HG02642 (cell line): ENCODE data around the gene SIM2.

Source experiments
- ATAC-seq: cut with Tn5 transposase; IDR thresholded peaks from one replicate; pipeline ENCODE4 v1.9.1; 2021; ENCODE audit warnings: mild to moderate bottlenecking; ENCODE audit not compliant: unreplicated experiment, poor library complexity

The SIM2 gene

GRCh38 chr21:36756527-36756926 is 57.6 kb downstream of the SIM2 start:
- no peak for ATAC-seq

- ATAC-seq = no peak
Observed at GRCh38 chr21:36757196-36757595, 58.3 kb downstream of the SIM2 start.

GRCh38 chr21:36759348-36760083 is 60.6 kb downstream of the SIM2 start:
- ATAC-seq = no peak

GRCh38 chr21:36761685-36762084 is 62.8 kb downstream of the SIM2 start:
- ATAC-seq = no peak

GRCh38 chr21:36762642-36763041 is 63.7 kb downstream of the SIM2 start:
- ATAC-seq = no peak

- ATAC-seq = no peak
Observed at GRCh38 chr21:36763305-36763704, 64.4 kb downstream of the SIM2 start.

- ATAC-seq = no peak
Observed at GRCh38 chr21:36765229-36765628, 66.3 kb downstream of the SIM2 start.

- ATAC-seq = no peak
Observed at GRCh38 chr21:36766511-36766910, 67.6 kb downstream of the SIM2 start.

GRCh38 chr21:36767096-36767495 is 68.2 kb downstream of the SIM2 start:
- no peak for ATAC-seq

- no peak for ATAC-seq
Observed at GRCh38 chr21:36768496-36768895, 69.6 kb downstream of the SIM2 start.

GRCh38 chr21:36769051-36769839 is 70.3 kb downstream of the SIM2 start:
- ATAC-seq = no peak

- ATAC-seq = no peak
Observed at GRCh38 chr21:36773117-36773516, 74.2 kb downstream of the SIM2 start.

GRCh38 chr21:36773995-36774394 is 75.1 kb downstream of the SIM2 start:
- ATAC-seq = no peak

GRCh38 chr21:36776981-36777617 is 78.2 kb downstream of the SIM2 start:
- ATAC-seq = no peak

GRCh38 chr21:36780861-36781260 is 81.9 kb downstream of the SIM2 start:
- no peak for ATAC-seq

GRCh38 chr21:36783612-36784374 is 84.9 kb downstream of the SIM2 start:
- ATAC-seq = no peak

- no peak for ATAC-seq
Observed at GRCh38 chr21:36784947-36785346, 86.0 kb downstream of the SIM2 start.

- no peak for ATAC-seq
Observed at GRCh38 chr21:36785615-36786014, 86.7 kb downstream of the SIM2 start.

- no peak for ATAC-seq
Observed at GRCh38 chr21:36786186-36786585, 87.3 kb downstream of the SIM2 start.

- ATAC-seq = no peak
Observed at GRCh38 chr21:36788120-36788638, 89.3 kb downstream of the SIM2 start.
